Activated CD8-positive, alpha-beta memory T cell treated with anti-CD3 and anti-CD28 coated beads for 24 hours (primary cell): ENCODE measurements around the gene HK1.
A peak's percentile ranks its signal among the peaks of the same experiment; 100 is the strongest.
"Not testable (repeated sequence)": the region's sequence is repeated elsewhere in the genome, so short reads cannot be mapped to it uniquely, and the experiment has no call there.

Source experiments
- DNase-seq: peaks from one replicate; pipeline ENCODE4 v3.0.0-alpha.2; 2020

HK1 gene

DNA sequence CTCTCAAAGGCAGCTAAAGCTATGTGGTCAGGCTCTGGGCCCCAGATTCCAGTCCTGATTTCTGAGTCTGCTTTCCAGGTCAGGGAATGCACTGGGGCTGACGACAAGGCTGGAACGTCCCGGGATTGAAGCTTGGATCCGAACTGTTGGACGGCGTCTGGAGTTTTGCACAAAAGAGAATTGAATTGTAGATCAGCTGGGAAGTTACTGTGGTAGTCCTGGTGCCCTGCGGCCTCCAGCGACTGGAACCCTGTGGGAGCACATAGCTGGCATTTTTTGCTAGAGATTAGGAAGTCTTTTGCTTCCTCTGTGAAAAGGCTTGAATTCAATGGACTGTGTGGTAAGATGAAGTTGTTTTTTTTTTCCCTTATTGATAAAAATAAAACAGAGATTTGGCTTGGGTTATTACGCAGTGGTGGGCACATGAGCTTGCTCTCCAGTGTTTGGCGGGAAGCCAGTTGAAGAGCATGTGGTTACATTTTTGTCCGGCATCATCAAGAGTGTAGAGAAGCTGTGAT, at the start of gene HK1:
TSS of gene HK1 (plus strand) at position 51 of the 518 bp plus-strand sequence.
- DNase-seq: no peak

- DNase-seq: no peak
These were observed 48.7 kb upstream of the HK1 start for GRCh38 chr10:69229616-69229916.

- DNase-seq: no peak
These were observed 48.2 kb upstream of the HK1 start for GRCh38 chr10:69230128-69230527.

- no peak for DNase-seq
These were observed 46.0 kb upstream of the HK1 start for GRCh38 chr10:69232252-69232651.

DNA sequence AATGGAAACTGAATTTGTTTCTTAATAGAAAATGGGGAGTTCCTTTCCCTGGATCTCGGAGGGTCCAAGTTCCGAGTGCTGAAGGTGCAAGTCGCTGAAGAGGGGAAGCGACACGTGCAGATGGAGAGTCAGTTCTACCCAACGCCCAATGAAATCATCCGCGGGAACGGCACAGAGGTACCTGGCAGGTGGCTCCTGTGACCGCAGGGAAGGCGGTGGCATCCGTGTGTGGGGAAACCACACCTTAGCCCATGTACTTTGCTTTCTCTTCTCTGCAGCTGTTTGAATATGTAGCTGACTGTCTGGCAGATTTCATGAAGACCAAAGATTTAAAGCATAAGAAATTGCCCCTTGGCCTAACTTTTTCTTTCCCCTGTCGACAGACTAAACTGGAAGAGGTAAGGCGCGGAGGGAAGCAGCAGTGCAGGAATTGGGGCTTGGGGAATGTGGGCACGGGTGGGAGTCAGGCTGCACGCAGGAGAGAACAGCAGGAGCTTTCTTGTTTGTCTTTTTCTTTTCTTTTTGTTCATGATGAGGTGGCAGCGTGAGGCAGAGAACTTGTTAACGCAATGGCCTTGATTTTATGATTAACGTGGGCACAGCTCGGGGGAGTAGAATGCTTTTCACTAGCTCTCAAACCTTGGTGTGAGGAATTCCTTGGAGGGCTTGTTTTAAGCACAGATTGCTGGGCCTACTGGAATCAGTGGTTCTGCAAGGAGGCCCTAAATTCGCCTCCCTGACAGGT, 45.4 kb upstream of the HK1 start:
- DNase-seq: no peak

DNA sequence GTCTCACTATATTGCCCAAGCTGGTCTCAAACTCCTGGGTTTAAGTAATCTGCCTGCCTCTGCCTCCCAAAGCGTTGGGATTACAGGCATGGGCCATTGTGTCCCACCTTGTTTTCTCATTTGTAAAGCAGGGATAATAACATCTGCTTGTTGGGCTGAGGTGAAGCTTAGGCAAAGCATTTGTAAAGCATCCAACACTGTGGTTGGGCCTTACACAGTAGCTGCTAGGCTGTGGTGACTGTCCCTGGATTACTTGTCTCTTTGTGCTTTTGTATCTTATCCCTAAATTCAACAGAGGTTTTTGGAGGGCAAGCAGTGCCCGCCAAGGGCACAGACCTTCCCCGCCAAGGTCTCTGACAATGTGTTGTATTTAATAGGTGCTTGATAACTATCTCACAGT, 43.8 kb upstream of the HK1 start:
- DNase-seq: no peak

GRCh38 chr10:69237528-69238159, 40.7 kb upstream of the HK1 start:
- peak; percentile 97 for DNase-seq

- DNase-seq: no peak
These were observed 39.2 kb upstream of the HK1 start for GRCh38 chr10:69239136-69239535.

DNA sequence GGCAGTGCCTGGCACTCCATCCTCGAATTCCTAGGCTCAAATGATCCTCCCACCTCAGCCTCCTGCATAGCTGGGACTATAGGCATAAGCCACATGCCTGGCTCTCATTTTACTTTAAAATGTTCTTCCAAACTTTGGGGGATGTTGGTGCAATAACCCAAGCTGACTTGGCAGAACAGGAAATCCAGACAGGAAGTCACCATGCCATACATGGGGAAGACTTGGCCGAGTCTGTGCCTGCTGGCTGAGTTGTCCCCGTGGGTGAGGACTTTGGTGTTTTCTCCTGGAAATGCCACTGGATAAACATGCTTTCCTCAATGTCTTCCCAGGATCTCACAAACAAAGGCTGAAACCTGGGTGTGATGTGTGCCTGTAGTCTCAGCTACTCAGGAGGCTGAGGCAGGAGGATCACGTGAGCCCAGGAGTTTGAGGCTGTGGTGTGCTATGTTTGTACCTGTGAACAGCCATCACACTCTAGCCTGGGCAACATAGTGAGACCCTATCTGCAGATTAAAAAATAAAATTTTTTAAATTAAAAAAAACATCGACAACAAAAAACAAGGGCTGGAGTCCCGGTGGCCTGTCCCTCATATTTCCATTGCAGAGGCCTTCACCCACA, 38.4 kb upstream of the HK1 start:
- no peak for DNase-seq

GRCh38 chr10:69240455-69240854, 37.8 kb upstream of the HK1 start:
- no peak for DNase-seq

- no peak for DNase-seq
These were observed 36.7 kb upstream of the HK1 start for GRCh38 chr10:69241575-69241974.

GRCh38 chr10:69242040-69242851, 36.0 kb upstream of the HK1 start:
- no peak for DNase-seq

DNA sequence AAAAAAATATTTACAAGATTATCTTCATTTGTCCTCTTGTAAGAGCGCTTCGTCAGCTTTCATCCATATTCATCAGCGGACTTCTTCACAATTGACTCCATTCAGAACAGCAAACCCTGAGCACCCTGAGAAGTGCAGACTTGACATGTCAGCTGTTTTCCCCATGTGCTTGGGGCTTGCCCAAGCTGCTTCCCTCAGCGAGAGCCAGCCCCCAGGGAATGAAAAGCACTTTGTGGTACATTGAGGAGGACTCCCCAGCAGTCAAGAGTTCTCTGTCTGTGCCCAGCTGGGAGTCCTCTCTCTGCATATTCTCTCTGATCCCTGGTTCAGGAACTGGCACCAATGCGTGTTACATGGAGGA, 35.5 kb upstream of the HK1 start:
- no peak for DNase-seq

- no peak for DNase-seq
These were observed 34.5 kb upstream of the HK1 start for GRCh38 chr10:69243817-69244216.

GRCh38 chr10:69246036-69246435, 32.3 kb upstream of the HK1 start:
- no peak for DNase-seq

DNA sequence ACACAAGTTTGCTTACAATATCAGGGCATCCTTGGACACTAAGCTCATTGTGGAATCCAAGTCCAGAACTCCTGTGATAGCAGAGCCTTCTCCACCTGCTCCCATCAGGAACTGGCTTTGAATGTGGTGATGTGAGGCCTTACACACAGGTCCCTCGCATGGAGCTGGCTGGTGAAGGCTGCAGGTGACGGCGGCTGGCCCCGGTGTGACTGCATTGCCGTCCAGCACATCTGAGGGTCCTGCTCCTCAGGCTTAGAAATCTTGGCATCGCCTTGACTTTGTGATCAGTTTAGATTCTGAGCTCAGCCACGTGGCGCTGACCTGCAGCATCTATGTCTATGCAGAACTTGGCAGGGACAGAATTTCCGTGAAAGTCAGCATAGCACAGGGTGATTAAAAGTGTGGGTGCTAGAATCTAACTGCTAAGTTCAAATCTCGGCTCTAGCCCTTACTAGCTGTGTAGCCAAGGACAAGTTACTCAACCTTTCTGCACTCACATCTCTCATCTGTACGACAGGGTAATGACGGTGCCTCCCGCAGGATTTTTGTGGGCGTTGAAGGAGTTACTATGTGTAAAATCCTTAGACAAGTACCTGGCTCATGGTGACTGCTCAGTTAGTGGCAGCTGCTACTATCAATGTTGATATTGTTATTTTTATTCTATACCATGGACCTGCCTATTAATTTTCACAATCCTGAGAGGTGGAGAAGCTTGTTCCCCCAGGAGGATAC, 31.5 kb upstream of the HK1 start:
- no peak for DNase-seq

GRCh38 chr10:69247313-69247710, 31.0 kb upstream of the HK1 start:
- DNase-seq: no peak

GRCh38 chr10:69248117-69248730, 30.1 kb upstream of the HK1 start:
- DNase-seq: no peak

- no peak for DNase-seq
These were observed 28.3 kb upstream of the HK1 start for GRCh38 chr10:69250041-69250440.

GRCh38 chr10:69251417-69251816, 26.9 kb upstream of the HK1 start:
- DNase-seq: not testable (repeated sequence)

GRCh38 chr10:69253171-69253570, 25.1 kb upstream of the HK1 start:
- no peak for DNase-seq

- DNase-seq: no peak
These were observed 23.4 kb upstream of the HK1 start for GRCh38 chr10:69254877-69255276.
